ENCODE measurements around the gene MTREX.

DNA sequence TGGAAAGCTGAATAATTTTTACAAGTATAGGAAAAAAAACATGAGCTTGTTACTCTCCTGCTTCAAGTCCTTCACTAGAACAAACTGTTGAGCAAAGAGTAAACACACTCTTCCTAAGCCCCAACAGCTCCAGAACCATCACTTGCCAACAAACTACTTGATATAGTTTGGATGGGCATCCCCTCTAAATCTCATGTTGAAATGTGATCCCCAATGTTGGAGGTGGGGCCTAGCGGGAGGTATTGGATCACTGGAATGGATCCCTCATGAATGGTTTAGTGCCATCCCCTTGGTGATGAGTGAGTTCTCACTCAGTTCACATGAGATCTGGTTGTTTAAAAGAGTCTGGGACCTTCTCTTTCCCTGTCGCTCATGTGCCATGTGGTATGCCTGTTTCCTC lies 144.2 kb downstream of the MTREX start:
- TF ChIP-seq, protein P1, sequence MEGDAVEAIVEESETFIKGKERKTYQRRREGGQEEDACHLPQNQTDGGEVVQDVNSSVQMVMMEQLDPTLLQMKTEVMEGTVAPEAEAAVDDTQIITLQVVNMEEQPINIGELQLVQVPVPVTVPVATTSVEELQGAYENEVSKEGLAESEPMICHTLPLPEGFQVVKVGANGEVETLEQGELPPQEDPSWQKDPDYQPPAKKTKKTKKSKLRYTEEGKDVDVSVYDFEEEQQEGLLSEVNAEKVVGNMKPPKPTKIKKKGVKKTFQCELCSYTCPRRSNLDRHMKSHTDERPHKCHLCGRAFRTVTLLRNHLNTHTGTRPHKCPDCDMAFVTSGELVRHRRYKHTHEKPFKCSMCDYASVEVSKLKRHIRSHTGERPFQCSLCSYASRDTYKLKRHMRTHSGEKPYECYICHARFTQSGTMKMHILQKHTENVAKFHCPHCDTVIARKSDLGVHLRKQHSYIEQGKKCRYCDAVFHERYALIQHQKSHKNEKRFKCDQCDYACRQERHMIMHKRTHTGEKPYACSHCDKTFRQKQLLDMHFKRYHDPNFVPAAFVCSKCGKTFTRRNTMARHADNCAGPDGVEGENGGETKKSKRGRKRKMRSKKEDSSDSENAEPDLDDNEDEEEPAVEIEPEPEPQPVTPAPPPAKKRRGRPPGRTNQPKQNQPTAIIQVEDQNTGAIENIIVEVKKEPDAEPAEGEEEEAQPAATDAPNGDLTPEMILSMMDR (IDR thresholded peaks at IDR 0.05), result no peak
- no peak for TF ChIP-seq POLR2A (IDR thresholded peaks at IDR 0.05)

All from adrenal gland (tissue), 5 donors.